IMR-90 (cell line): ENCODE data around the gene MUC5B. TPM values are rescaled to one million over a fixed set of nuclear protein-coding genes. Genes with fewer than 3 reads are reported as not detected.

Source experiments
- ATAC-seq: fragments of 200-7000 bp; cut with Tn5 transposase; 2 replicates; pipeline ENCODE4 v1.9.1; 2020; ENCODE audit warnings: low read depth, mild to moderate bottlenecking, moderate library complexity
- BruUV-seq: library from RNA; stranded (reverse); fragments of 400-500 nt; replicated peaks from 2 replicates; lab custom pipeline; 2021; lab: Mats Ljungman, UMichigan
- CTCF ChIA-PET: fragments of 300-600 bp; formaldehyde crosslinking; extraction: SDS; loops from one replicate; lab custom pipeline; 2021; ENCODE audit warnings: antibody characterized with exemption; lab: Yijun Ruan, JAX
- POLR2A ChIA-PET: fragments of 300-600 bp; sonication (Branson Sonifier 250); formaldehyde crosslinking; loops from one replicate; lab custom pipeline; 2022; ENCODE audit warnings: antibody characterized with exemption; ENCODE audit not compliant: unreplicated experiment; lab: Charles Lee
- DNase-seq: peaks from one replicate; pipeline ENCODE4 v3.0.0; 2013
- H2AFZ ChIP-seq: replicated peaks from 2 replicates; pipeline ENCODE3; 2013; ENCODE audit warnings: low read length, mild to moderate bottlenecking; ENCODE audit not compliant: poor library complexity
- H2AK5ac ChIP-seq: 2 replicates; pipeline ENCODE4 v1.6.1; 2013; ENCODE audit warnings: low read depth, low read length, inconsistent platforms
- H2AK9ac ChIP-seq: replicated peaks from 2 replicates; pipeline ENCODE3; 2013; ENCODE audit warnings: mild to moderate bottlenecking, low read depth, low read length, moderate library complexity; ENCODE audit not compliant: poor library complexity
- H2BK120ac ChIP-seq: 2 replicates; pipeline ENCODE4 v1.6.1; 2013; ENCODE audit warnings: low read depth, low read length, inconsistent platforms
- H2BK15ac ChIP-seq: 3 replicates; pipeline ENCODE4 v1.6.1; 2013; ENCODE audit warnings: low read depth, low read length, inconsistent platforms
- H2BK20ac ChIP-seq: 2 replicates; pipeline ENCODE4 v1.6.1; 2013; ENCODE audit warnings: low read depth, mild to moderate bottlenecking, inconsistent platforms, low read length, moderate library complexity
- H2BK5ac ChIP-seq: 2 replicates; pipeline ENCODE4 v1.6.1; 2013; ENCODE audit warnings: mild to moderate bottlenecking, low read depth, low read length, inconsistent platforms; ENCODE audit not compliant: poor library complexity, severe bottlenecking
- H3K14ac ChIP-seq: replicated peaks from 2 replicates; pipeline ENCODE4 v1.6.1; 2013; ENCODE audit warnings: low read depth, low read length, inconsistent platforms
- H3K18ac ChIP-seq: 2 replicates; pipeline ENCODE4 v1.6.1; 2013; ENCODE audit warnings: low read depth, low read length, control low read depth
- H3K23ac ChIP-seq: 2 replicates; pipeline ENCODE4 v1.6.1; 2013; ENCODE audit warnings: low read depth, low read length, inconsistent platforms
- H3K27ac ChIP-seq: 2 replicates; pipeline ENCODE4 v1.5.1; 2013; ENCODE audit warnings: mild to moderate bottlenecking, control low read depth, low read length; ENCODE audit not compliant: insufficient read depth
- H3K27me3 ChIP-seq: 2 replicates; pipeline ENCODE4 v1.6.1; 2013; ENCODE audit warnings: low read length; ENCODE audit not compliant: control insufficient read depth, insufficient read depth
- H3K36me3 ChIP-seq: 2 replicates; pipeline ENCODE4 v1.6.1; 2013; ENCODE audit warnings: low read length, mixed read lengths; ENCODE audit not compliant: control insufficient read depth, insufficient read depth
- H3K4ac ChIP-seq: 2 replicates; pipeline ENCODE4 v1.6.1; 2013; ENCODE audit warnings: low read depth, low read length, inconsistent platforms
- H3K4me1 ChIP-seq: 2 replicates; pipeline ENCODE4 v1.6.1; 2013; ENCODE audit warnings: low read length, mixed read lengths; ENCODE audit not compliant: control insufficient read depth, insufficient read depth
- H3K4me2 ChIP-seq: 2 replicates; pipeline ENCODE4 v1.6.1; 2013; ENCODE audit warnings: low read depth, mild to moderate bottlenecking, control low read depth, low read length, moderate library complexity
- H3K4me3 ChIP-seq: 2 replicates; pipeline ENCODE4 v1.5.1; 2013; ENCODE audit warnings: low read depth, mild to moderate bottlenecking, control low read depth, low read length, moderate library complexity; ENCODE audit not compliant: insufficient read depth
- H3K56ac ChIP-seq: 2 replicates; pipeline ENCODE4 v1.6.1; 2013; ENCODE audit warnings: low read length, inconsistent platforms; ENCODE audit not compliant: insufficient read depth; ENCODE audit errors: extremely low read depth
- H3K79me1 ChIP-seq, 2 experiments: 2 replicates each; pipeline ENCODE4 v1.6.1; 2013; ENCODE audit warnings: low read length in 2 of 2, inconsistent platforms in 1 of 2, low read depth in 1 of 2
- H3K9ac ChIP-seq: 2 replicates; pipeline ENCODE4 v1.6.1; 2013; ENCODE audit warnings: low read depth, low read length, control low read depth
- H3K9me1 ChIP-seq: 2 replicates; pipeline ENCODE4 v1.6.1; 2013; ENCODE audit warnings: low read length, inconsistent platforms; ENCODE audit not compliant: insufficient read depth
- H3K9me3 ChIP-seq: 2 replicates; pipeline ENCODE4 v1.6.1; 2013; ENCODE audit warnings: low read length; ENCODE audit not compliant: control insufficient read depth, insufficient read depth
- H4K20me1 ChIP-seq: 2 replicates; pipeline ENCODE4 v1.6.1; 2013; ENCODE audit warnings: low read length, inconsistent platforms; ENCODE audit not compliant: insufficient read depth
- H4K5ac ChIP-seq: 2 replicates; pipeline ENCODE4 v1.6.1; 2013; ENCODE audit warnings: mild to moderate bottlenecking, low read depth, low read length, control low read depth
- H4K8ac ChIP-seq, 2 experiments: 2 replicates each; pipeline ENCODE4 v1.6.1; 2013; ENCODE audit warnings: low read depth in 2 of 2, low read length in 2 of 2, control low read depth in 1 of 2, inconsistent platforms in 1 of 2
- H4K91ac ChIP-seq: 2 replicates; pipeline ENCODE4 v1.6.1; 2013; ENCODE audit warnings: low read depth, low read length, inconsistent platforms; ENCODE audit not compliant: insufficient read depth
- BHLHE40 ChIP-seq: fragments of 150-350 bp; IDR thresholded peaks from 2 replicates; pipeline ENCODE4 v1.6.1; 2016; ENCODE audit warnings: mild to moderate bottlenecking, low read depth, low read length
- FOS ChIP-seq: fragments of 150-350 bp; IDR thresholded peaks from 2 replicates; pipeline ENCODE4 v1.6.1; 2016; ENCODE audit warnings: low read depth, low read length
- MAFK ChIP-seq: IDR thresholded peaks from 2 replicates; pipeline ENCODE4 v1.6.1; 2012; ENCODE audit warnings: low read depth, low read length, improper control_type of control experiment
- MXI1 ChIP-seq: IDR thresholded peaks from 2 replicates; pipeline ENCODE4 v1.6.1; 2012; ENCODE audit warnings: low read depth, mild to moderate bottlenecking, low read length, moderate library complexity, borderline replicate concordance
- POLR2A ChIP-seq: IDR thresholded peaks from 2 replicates; pipeline ENCODE4 v1.6.1; 2012; ENCODE audit warnings: mild to moderate bottlenecking, low read depth, low read length
- RFX5 ChIP-seq: IDR thresholded peaks from 2 replicates; pipeline ENCODE4 v1.8.0; 2012; ENCODE audit warnings: low read depth, mild to moderate bottlenecking, low read length, moderate library complexity
- WGBS, 2 experiments: methylation state at CpG; one replicate each; pipeline versions ENCODE4 v1.1.5 to v1.1.7; 2013; ENCODE audit warnings: missing lambda C conversion rate in 2 of 2; ENCODE audit not compliant: insufficient read length in 1 of 2; ENCODE audit errors: extremely low coverage in 2 of 2; 5-methylcytosine and 5-hydroxymethylcytosine counted together
- dilution Hi-C: fragments of 300-500 bp; cut with HindIII; formaldehyde crosslinking; loops from one replicate; pipeline ENCODE4 v1.14.3; 2018; ENCODE audit warnings: low sequenced_read_pairs; ENCODE audit not compliant: unreplicated experiment
- in situ Hi-C: fragments of 300-500 bp; cut with MboI; formaldehyde crosslinking; loops from 3 replicates; pipeline ENCODE4 v1.14.3; 2019; ENCODE audit warnings: low sequenced_read_pairs, inconsistent platforms, mixed read lengths
- intact Hi-C: fragments of 100-400 bp; cut with micrococcal nuclease; formaldehyde crosslinking; loops from 2 replicates; pipeline ENCODE4 v1.10.0; 2022
- polyA plus RNA-seq, 3 experiments: library from polyadenylated mRNA; depleted of rRNA; stranded (reverse); fragments of >200 nt; gene quantifications; 2 replicates each; pipeline ENCODE4 v1.2.3, GENCODE V29; 2012; ENCODE audit warnings: low replicate concordance in 1 of 3
- total RNA-seq: library from RNA; depleted of rRNA; stranded (reverse); fragments of >200 nt; gene quantifications from 2 replicates; pipeline ENCODE4 v1.2.3, GENCODE V29; 2012
- TF ChIP-seq, protein P1 (sequence below): conservative IDR thresholded peaks from 2 replicates; pipeline ENCODE4 v1.5.1; 2012; ENCODE audit warnings: mild to moderate bottlenecking, low read depth, low read length, improper control_type of control experiment
- TF ChIP-seq, protein P2 (sequence below): fragments of 150-350 bp; IDR thresholded peaks from 2 replicates; pipeline ENCODE4 v1.6.1; 2016; ENCODE audit warnings: low read depth, mild to moderate bottlenecking, low read length, moderate library complexity, borderline replicate concordance
- TF ChIP-seq, protein P3 (sequence below): fragments of 150-350 bp; IDR thresholded peaks from 2 replicates; pipeline ENCODE4 v1.6.1; 2017; ENCODE audit warnings: mild to moderate bottlenecking, antibody characterized with exemption, low read length, low read depth

Gene MUC5B
- total and polyA plus RNA-seq, 2 of the 4 experiments (the other 2 are of a cell fraction) = not detected

DNA sequence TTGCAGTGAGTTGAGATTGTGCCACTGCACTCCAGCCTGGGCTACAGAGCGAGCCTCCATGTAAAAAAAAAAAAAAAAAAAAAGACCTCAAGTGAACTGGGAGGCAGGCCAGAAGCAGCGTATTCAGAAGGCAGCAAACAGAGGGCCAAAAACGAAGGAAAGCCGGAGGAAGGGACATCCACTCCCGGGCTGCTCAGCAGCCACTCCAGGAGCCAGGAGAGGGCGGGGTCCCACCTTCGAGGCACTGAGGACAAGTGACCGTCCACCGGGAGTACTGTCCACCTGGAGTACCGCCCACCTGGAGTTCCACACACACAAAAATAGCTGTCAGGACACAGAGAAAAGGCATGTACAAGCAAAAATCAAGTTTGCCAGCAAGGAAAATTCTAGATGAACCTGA lies 81.1 kb downstream of the MUC5B start:
- Histone ChIP-seq H3K27ac (no peak overlapping the region), H4K91ac (no peak overlapping the region), H2BK5ac (no peak overlapping the region), H3K79me1 (peaks cover 19 to 93% of the 10 kb centered on the region in 2 experiments), H2BK20ac (no peak overlapping the region), H4K8ac (no peak overlapping the region), H2AK9ac (no peak overlapping the region), H3K18ac (no peak overlapping the region), H3K56ac (no peak overlapping the region), H3K14ac (no peak overlapping the region), H3K9me3 (no peaks in the 10 kb centered on the region), H3K36me3 (peaks cover 9% of the 10 kb centered on the region; the same call in 1 of the 2 replicates), H2BK15ac (no peak overlapping the region), H3K27me3 (no peaks in the 10 kb centered on the region), H3K4ac (no peak overlapping the region), H3K9ac (no peak overlapping the region), H3K4me2 (no peak overlapping the region), H2AFZ (no peak overlapping the region), H2AK5ac (no peak overlapping the region), H2BK120ac (no peak overlapping the region), H3K4me3 (no peak overlapping the region), H3K4me1 (peaks cover 6% of the 10 kb centered on the region), H3K23ac (no peak overlapping the region), H3K9me1 (peaks cover 10% of the 10 kb centered on the region), H4K20me1 (peaks cover 94% of the 10 kb centered on the region), H4K5ac (no peak overlapping the region)
- ATAC-seq (no peak), DNase-seq (no peak)
- intact Hi-C loops (no loop called here), in situ Hi-C loops (no loop called here), dilution Hi-C loops (no loop called here)
- WGBS, 2 experiments = 83% methylated on average over 2 of the region's 10 CpGs; no CpG with 5 or more reads in 1 of the 2 experiments
- TF ChIP-seq FOS = no peak
- no peak for TF ChIP-seq MAFK
- no peak for TF ChIP-seq MXI1
- TF ChIP-seq, protein P1, sequence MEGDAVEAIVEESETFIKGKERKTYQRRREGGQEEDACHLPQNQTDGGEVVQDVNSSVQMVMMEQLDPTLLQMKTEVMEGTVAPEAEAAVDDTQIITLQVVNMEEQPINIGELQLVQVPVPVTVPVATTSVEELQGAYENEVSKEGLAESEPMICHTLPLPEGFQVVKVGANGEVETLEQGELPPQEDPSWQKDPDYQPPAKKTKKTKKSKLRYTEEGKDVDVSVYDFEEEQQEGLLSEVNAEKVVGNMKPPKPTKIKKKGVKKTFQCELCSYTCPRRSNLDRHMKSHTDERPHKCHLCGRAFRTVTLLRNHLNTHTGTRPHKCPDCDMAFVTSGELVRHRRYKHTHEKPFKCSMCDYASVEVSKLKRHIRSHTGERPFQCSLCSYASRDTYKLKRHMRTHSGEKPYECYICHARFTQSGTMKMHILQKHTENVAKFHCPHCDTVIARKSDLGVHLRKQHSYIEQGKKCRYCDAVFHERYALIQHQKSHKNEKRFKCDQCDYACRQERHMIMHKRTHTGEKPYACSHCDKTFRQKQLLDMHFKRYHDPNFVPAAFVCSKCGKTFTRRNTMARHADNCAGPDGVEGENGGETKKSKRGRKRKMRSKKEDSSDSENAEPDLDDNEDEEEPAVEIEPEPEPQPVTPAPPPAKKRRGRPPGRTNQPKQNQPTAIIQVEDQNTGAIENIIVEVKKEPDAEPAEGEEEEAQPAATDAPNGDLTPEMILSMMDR = no peak
- TF ChIP-seq BHLHE40 = no peak
- TF ChIP-seq, protein P2, sequence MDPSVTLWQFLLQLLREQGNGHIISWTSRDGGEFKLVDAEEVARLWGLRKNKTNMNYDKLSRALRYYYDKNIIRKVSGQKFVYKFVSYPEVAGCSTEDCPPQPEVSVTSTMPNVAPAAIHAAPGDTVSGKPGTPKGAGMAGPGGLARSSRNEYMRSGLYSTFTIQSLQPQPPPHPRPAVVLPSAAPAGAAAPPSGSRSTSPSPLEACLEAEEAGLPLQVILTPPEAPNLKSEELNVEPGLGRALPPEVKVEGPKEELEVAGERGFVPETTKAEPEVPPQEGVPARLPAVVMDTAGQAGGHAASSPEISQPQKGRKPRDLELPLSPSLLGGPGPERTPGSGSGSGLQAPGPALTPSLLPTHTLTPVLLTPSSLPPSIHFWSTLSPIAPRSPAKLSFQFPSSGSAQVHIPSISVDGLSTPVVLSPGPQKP = no peak
- no peak for TF ChIP-seq POLR2A
- TF ChIP-seq, protein P3, sequence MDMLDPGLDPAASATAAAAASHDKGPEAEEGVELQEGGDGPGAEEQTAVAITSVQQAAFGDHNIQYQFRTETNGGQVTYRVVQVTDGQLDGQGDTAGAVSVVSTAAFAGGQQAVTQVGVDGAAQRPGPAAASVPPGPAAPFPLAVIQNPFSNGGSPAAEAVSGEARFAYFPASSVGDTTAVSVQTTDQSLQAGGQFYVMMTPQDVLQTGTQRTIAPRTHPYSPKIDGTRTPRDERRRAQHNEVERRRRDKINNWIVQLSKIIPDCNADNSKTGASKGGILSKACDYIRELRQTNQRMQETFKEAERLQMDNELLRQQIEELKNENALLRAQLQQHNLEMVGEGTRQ = no peak
- no peak for TF ChIP-seq RFX5
- BruUV-seq = no TSS peak
- CTCF ChIA-PET = no interaction called here
- POLR2A ChIA-PET = no interaction called here
